GM19099 (cell line): ENCODE measurements around the gene SYNDIG1.

Source experiments
- POLR2A ChIP-seq: IDR thresholded peaks from 3 replicates; pipeline ENCODE4 v1.6.1; 2011; ENCODE audit warnings: low read depth; ENCODE audit not compliant: insufficient read length; ENCODE audit errors: extremely low read depth

Gene SYNDIG1

DNA sequence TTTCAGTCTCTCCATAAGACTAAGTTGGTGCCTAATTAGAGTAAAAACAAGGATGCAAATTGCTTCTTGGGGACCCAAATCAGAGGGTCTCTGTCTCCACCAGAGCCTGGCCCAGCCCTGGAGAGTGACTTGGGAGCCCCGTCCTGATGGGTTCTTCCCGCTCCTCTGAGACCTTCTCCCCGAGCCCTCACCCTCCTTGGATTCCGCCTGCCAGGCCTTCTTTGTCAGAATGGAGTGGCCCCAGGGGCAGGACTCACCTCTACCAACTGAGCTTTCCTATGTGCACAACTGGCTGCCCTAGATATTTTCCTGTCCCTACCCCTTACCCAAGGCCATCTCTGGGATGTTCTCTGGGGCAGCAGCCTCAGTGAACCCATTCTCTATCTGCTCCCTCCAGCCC is 9.7 kb downstream of the SYNDIG1 start:
- no peak for TF ChIP-seq POLR2A

DNA sequence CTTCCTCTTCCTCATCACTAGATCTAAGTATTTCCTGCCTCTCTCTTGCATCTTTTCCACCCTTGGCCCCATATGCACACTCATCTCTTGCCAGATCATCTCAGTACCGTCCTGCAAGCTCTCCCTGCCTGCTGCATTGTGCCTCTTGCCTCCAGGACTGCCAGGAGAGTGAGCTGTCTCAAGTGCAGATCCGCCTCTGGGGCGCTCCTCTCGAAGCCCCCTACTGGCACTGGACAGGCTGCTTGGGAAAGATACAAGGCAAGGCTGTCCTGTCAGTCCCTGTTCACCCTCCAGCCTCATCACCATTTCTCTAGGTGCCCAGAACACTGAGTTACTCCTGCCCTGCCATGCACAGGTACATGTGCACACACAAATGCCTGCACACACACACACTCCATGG is 10.2 kb downstream of the SYNDIG1 start:
- TF ChIP-seq POLR2A, result no peak

DNA sequence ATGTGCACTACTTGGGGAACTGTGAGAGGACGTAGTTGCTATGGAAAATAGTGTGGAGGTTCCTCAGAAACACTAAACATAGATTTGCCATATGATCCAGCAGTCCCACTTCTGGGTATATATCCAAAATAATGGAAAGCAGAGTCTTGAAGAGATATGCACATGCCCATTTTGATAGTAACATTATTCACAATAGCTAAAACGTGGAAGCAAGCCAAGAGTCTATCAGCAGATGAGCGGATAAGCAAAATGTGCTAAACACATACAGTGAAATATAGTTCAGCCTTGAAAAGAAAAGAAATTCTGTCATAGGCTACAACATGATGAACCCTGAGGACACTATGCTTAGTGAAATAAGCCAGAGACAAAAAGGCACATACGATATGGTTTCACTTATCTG is 11.1 kb downstream of the SYNDIG1 start:
- no peak for TF ChIP-seq POLR2A

DNA sequence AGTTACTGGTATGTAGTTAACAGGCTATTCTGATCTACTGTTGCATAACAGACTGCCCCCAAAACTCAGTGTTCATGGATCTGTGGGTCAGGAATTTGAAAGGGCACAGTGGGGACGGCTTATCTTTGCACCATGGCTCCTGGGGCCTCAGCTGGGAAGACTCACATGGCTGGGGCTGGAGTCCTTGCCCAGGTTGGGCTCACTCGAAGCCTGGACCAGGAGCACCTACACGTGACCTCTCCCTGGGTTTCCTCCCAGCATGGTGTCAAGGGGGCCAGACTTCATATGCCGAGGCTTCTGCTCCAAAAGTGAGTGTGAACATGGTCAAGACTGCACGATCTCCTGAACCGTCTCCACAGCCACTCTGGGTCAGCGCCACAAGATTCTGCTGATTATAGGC is 11.7 kb downstream of the SYNDIG1 start:
- TF ChIP-seq POLR2A, result no peak

DNA sequence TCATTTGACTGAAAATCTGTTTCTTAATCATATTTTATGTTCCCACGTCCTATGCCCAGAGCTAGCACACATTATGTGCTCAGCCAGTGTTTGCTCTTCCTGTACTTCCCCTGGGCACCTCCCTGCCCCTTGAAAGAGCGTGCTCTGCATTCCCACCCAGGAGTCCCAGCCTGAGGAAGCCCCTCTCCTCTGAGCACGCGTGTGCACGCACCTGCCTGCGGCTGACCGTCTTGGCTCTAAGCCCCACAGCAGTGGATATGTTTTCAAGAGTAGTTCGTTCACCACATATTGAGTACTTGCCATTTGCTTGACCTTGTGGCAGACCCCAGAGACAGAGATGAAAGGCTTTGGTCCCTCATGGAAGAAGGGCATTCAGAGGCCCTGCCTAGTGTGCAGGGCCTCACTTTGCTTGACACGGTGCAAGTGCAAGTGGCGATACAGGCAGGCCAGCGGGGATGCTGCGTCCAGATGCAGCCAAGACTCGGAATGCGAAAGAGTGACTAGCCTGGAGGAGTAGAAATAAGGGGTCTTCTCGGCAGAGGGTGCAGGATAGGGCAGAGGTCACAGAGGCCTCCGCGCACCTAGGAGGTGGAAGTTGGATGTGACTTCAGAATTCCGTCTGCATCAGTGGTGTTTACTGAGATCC is 14.1 kb downstream of the SYNDIG1 start:
- TF ChIP-seq POLR2A, result no peak

DNA sequence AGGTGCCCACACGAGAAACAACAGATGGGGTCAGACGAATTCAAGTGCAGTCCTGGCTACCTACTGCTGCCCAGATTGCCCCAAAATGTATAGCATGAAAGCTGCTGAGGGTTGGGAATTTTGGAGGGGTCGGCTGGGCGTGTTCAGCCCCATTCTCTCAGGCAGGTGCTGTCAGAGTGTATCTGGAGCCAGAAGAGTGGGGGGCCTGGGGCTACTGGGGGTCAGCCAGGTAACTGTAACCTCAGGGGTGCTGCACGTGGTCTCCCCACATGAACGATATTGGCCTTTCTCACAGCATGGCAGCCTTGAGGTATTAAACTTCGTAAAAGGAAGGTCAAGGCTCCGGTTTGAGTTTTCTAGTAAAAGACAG is 14.6 kb downstream of the SYNDIG1 start:
- TF ChIP-seq POLR2A, result no peak

DNA sequence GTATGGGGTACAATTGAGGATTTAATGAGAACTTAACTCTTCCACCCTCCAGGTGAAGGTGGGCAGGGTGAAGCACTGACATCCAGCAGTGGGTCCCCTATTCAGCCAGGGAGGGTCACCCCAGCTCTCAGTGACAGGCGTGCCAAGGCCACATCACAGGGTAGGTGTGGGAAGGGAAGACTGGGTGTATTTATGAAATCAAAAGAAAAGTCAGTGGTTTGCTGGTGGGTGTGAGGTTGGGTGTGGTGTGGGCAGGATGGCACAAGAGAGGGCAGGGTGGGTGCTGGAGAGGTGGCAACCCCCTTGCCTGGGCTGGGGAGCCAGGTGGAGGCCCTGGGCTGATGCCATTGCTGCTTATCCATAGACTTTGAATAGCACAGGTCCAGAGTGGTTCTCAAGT is 16.6 kb downstream of the SYNDIG1 start:
- no peak for TF ChIP-seq POLR2A

DNA sequence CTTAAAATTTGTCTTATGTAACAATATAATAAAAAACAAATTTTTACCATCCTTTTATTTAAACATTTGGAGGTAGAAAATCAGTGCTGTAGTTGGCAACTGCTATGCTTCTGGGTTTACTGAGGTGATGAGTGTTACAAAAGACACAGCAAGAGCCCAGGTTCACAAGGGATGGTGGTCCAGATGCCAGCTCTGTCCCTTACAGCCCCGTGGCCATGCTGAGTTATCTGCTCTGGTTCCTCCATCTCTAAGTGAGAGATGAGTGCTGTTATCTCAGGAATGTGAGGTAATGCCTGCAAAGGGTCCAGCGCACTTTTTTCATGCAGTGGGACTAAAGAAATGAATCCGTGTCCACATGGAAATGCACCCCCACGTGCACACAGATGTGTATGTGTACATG is 17.8 kb downstream of the SYNDIG1 start:
- TF ChIP-seq POLR2A, result no peak

DNA sequence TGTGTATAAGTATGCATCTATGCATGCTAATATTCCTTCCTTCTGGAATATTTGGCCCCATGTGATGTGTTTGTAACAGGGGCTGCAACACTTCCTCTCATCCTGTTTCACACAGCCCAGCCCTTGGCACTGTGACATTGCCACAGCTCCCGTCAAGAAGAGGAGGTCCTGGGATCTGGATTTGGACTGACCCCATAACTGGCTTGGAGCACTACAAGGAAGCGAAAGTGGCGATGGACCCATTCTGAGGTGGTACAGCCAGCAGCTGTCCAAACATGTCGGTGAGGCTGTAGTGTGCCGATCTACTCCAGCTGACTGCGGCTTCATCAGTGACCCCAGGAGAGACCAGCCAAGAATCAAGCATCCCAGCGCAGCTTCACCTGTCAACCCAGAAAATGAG is 18.2 kb downstream of the SYNDIG1 start:
- TF ChIP-seq POLR2A, result no peak

DNA sequence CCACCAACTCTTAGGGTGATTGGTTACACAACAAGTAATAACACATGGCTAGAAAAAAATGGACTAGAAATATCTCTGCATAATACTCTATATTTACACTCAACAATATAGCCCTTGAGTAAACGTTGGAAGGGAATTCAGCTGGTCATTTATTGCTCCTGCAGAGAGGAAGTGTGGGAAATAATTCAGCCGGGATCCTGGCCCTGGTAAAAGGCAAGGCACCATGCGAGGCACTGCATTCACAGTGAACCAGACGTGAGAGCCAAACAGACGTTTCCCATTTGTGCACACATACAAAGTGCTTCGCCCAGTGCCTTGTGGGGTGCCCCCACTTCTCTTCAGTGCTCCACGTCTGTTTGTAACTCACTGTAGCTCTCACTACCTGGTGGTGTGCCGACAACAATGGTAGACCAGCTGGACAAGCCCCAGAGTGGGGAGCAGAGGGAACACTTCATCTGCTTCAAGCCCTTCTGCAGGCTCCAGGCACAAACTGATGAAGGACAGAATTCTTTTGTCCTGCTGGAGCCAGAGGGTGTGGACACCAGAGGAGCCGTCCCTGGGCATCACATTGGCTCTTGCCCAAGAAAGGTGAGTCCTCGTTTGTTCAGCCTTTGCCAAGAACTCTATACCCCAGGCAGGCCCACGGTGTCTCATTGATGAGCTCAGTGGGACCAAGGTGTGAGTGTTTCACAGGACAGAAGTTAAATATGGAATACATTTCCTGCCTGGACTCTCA is 18.8 kb downstream of the SYNDIG1 start:
- no peak for TF ChIP-seq POLR2A

DNA sequence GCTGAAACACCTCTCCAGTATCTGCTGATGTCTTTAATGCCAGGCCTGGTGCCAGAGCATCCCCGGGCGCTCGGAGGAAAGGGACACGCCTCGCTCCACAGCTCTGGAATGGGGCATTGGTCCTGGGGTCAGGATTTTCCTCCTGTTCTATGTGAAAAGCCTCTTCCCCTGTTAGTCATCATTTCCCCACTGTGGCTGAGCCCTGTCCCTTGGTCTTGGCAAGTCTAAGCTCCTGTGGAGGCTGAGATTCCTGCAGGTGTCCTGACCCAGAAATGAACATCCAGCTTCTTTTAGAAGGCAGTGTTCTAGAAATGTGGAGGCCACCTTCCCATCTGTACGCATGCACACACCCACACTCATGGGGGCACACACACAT is 19.4 kb downstream of the SYNDIG1 start:
- TF ChIP-seq POLR2A, result no peak

DNA sequence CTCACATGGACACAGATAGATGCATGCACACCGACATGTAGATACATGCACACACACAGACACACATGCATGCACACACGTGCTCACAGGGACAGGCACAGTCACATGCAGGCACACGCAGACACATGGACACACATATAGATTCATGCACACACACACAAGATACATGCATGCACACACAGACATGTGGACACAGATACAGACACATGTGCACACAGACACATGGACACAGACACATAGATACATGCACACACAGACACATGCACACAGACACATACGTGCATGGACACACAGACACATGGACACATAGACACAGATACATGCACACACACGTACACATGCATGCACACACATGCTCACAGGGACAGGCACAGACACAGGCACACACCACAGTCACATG is 19.8 kb downstream of the SYNDIG1 start:
- no peak for TF ChIP-seq POLR2A

DNA sequence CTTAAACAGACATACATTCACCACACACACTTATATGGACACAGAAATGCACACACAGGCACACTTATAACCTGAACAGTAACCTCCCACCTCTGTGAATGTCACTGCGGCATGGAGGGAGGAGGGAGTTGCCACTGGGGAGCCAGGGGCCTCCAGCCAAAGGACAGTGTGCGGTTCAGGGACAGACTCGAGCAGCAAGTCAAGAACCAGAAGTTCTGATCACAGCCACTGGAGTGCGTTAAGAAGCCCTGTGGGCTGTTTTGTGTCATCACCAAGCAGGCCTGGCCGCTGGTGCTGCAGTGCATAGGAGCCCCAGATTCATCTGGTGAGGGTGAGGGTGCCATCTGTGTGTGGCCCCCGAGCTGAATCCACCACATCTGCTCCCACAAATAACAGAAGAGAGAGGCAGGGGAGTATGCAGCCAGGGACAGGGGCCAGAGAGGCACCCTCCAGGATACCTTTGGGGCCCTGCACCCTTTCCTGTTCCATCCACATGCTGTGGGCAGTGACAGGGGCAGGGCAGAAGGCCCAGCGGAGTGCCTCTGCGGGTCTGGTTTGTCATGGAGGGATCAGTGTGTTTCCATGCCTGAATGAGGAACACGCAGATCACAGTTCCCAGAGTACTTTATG is 20.3 kb downstream of the SYNDIG1 start:
- TF ChIP-seq POLR2A, result no peak

DNA sequence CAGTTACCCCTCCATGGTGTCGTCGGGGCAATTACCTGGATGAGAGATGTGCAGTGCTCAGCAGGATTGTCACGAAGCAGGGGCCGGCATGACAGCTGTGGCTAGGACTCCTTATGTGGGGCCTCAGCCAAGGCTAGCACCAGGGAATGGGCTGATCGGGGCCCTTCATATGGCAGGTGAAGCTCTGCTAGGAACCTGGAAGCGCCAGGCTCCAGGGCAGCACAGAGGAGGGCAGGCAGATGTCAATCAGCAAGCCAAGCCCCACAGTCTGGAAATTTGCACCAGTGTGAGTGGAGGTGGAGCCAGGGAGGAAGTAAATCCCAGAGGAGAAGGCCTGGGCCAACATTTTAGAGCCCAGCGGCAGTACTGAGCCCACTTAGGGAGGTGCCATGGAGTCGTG is 21.2 kb downstream of the SYNDIG1 start:
- TF ChIP-seq POLR2A, result no peak

DNA sequence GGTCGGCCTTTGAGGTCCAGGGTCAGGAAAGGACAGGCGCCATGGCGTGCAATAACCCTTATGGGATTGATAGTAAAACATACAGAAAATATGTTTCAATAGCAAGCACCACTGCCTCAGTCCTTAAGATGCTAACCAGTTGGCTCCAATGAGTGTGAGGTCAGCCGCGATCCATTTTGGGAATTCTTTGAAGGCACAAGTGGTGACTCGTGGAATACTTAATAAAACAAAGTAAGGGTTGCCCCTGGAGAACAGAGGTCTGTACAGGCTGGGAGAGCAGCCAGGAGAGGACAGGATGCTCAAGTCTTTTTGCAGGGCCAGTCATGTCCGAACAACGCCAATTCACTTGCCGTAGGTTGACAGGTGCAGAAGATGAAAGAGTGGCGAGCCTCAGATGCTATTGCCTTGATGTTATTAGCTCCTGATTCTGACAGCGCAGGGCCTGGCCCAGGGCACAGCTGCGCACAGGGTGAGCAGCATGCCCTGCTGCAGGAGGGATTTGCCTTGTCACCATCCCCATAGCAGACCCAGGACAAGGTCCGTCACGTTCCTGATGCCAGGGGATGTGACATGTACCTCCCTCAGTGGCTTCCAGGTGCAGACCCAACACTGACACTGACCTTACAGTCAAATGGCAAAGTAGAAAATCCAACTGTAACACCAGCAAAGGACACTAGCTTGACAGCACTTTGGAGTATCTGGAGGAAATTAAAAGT is 21.8 kb downstream of the SYNDIG1 start:
- no peak for TF ChIP-seq POLR2A
